ENCODE measurements around the gene FRAS1.
"Not testable (repeated sequence)": the region's sequence is repeated elsewhere in the genome, so short reads cannot be mapped to it uniquely, and the experiment has no call there.

Gene FRAS1

GRCh38 chr4:78218260-78218659 lies 161.1 kb downstream of the FRAS1 start:
- DNase-seq = no peak

DNA sequence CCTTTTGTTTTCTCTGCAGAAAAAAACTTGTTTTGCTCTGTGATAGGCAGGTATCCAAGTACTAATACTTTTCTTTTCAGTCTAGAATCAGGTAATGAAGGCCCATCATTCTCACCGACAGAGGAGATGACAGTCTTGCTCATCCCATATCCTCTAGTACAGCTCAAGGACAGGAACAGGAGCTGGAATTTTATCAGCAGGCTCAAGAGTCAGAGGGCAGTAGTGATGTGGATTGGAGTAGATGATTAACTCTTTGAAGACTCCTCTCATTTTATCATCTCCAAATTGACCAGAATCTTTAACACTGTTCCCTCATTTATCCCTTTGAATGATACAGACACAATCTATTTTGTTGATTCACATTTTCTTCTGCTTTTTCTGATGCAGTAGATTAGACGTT lies 162.7 kb downstream of the FRAS1 start:
- no peak for DNase-seq

GRCh38 chr4:78220283-78220682 lies 163.2 kb downstream of the FRAS1 start:
- DNase-seq = no peak

- no peak for DNase-seq
These were observed 165.6 kb downstream of the FRAS1 start for GRCh38 chr4:78222575-78223186.

DNA sequence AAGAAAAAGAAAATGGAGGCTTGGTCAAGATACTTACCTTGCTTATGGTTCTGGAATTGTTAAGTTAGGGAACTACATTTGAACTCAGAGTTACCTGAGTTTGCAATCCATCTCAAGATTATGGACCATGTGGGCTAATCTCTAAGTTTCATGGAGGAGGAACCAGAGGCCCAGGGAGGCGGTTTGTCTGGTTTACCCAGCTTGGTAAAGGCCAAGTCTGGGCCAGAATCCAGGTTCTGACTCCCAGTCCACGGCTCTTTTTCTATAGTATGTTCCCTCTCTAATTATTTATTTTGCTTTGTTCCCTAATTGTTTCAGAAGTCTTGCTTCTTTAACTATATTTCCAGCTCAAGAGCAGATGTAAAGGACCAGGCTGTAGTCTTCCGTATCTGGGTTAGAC lies 168.1 kb downstream of the FRAS1 start:
- DNase-seq = no peak

DNA sequence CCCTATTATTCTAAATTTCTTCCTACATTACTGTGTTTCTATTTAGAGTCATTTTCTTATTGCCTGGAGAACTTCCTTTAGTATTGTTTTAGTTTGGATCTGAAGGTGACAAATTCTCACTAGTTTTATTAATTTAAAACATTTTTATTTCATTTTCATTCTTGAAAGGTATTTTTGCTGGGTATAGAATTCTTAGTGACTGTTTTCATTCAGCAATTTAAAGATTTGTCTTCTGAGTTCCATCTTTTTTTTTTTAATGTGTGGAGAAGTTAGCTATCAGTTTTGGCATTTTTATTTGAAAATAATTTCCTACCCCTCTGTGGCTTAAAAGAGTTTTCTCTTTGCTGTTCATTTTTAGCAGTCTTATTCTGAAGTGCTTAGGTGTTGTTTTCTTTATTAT lies 169.2 kb downstream of the FRAS1 start:
- DNase-seq = no peak

- DNase-seq = no peak
These were observed 170.4 kb downstream of the FRAS1 start for GRCh38 chr4:78227411-78228057.

DNA sequence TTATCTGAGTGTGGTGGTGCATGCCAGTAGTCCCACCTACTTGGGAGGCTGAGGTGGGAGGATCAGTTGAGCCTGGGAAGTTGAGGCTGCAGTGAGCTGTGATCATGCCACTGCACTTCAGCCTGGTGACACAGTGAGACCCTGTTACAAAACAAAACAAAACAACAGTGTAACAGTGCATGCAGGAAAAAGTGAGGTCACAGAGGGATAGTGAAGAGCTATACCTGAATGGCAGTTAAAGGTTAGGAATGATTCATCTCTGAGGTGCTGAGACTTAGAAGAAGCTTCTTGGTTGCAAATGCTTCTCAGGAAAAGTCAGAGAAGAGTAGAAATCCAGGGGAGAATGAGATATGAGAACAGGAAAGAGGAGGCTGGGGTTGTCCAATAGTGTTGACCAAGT lies 178.7 kb downstream of the FRAS1 start:
- DNase-seq = no peak

- no peak for DNase-seq
These were observed 180.2 kb downstream of the FRAS1 start for GRCh38 chr4:78237360-78237759.

DNA sequence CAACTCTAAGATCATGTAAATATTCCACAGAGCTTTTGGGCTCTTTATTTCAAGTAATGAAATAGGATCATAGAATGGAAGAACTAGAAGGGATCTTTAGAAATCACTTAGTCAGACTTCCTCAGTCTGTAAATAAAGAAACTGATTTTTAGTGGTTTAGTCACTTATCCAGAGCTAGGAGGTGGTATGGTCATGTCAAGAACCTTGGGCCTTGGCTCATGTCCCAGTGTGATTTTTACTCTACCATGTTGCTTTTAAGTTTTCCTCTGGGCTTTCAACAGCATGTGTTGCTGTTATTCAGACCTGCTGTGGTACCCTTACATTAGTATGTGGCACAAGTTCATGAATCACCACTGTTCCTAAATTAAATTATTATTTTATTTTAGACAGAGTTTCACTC lies 184.9 kb downstream of the FRAS1 start:
- no peak for DNase-seq

DNA sequence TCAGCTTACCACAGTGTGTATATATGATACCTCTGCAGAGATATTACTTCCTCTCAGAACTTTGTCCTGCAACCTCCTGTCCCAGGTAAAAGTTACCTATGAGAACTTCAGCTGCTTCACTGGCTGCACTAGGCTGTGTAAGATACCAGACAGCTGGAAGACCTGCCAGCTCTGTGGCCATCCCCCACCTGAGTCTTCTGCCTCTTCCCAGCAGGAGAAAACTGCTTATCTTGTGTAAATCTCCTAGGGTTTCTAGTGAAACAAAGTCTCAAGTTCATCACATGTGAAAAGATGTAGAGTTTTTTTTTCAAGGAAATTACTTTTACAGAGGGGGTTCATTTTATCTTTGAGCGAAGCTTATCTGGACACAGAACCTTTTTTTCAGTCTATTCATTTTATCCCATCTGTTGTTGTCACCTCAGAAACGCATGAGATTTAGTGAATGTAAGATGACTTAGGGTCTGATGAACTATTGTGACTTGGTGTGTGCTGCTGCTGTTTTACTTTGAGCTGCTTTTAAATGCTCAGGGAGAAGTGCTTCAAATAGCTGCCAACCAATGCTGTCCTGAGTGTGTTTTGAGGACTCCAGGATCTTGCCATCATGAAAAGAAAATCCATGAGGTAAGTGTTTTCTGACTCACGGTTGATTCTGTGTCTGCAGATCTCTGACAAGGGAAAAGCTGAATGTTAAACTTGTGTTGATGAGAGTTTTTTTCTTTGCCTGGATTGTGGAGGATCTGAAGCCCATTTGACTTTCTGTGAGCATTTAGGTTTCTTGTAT lies 187.8 kb downstream of the FRAS1 start:
- no peak for DNase-seq

GRCh38 chr4:78247536-78248285 lies 190.6 kb downstream of the FRAS1 start:
- DNase-seq = no peak

- no peak for DNase-seq
These were observed 193.4 kb downstream of the FRAS1 start for GRCh38 chr4:78250500-78250899.

GRCh38 chr4:78252773-78253172 lies 195.7 kb downstream of the FRAS1 start:
- DNase-seq = not testable (repeated sequence)

GRCh38 chr4:78254893-78255292 lies 197.8 kb downstream of the FRAS1 start:
- no peak for DNase-seq

DNA sequence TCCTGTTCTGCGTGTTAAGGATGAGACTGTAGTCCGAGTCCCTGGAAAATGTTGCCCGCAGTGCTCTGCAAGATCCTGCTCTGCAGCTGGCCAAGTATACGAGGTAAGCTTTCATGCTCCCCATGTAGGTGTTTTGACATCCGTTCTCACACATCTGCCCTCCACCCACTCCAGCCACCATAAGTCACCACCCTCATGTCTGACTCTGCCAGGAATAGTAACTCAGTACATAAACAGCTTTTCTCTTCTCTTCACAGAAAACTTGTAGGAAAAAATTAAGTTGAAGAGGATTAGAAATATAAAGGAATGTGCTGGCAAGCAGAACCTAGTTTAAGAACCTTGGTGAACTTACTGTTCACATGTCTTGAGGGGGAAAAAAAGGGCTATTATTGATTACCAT lies 207.9 kb downstream of the FRAS1 start:
- DNase-seq = no peak

GRCh38 chr4:78267790-78268189 lies 210.7 kb downstream of the FRAS1 start:
- DNase-seq = no peak

DNA sequence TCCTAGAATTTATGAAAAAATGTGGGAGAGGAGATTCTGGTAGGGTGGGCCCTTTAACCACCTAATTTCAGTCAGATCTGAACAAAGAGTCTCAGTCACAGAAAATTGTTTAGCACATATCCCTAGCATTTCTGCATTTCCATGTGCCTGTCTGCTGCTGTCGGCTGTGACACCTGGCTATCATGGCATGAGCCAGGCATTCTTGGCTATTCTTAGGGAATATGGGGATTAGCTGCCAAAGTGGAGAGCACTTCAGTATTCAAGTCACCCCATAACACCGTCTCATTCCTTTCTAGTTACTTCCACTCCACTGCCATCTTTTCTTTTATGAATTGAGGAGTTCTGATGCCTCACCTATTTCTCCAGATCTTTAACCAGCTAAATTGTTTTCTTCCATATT lies 211.5 kb downstream of the FRAS1 start:
- DNase-seq = no peak

DNA sequence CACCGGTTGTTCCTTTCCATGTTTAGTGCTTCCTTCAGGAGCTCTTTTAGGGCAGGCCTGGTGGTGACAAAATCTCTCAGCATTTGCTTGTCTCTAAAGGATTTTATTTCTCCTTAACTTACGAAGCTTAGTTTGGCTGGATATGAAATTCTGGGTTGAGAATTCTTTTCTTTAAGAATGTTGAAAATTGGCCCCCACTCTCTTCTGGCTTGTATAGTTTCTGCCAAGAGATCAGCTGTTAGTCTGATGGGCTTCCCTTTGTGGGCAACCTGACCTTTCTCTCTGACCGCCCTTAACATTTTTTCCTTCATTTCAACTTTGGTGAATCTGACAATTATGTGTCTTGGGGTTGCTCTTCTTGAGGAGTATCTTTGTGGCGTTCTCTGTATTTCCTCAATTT lies 218.3 kb downstream of the FRAS1 start:
- not testable (repeated sequence) for DNase-seq

DNA sequence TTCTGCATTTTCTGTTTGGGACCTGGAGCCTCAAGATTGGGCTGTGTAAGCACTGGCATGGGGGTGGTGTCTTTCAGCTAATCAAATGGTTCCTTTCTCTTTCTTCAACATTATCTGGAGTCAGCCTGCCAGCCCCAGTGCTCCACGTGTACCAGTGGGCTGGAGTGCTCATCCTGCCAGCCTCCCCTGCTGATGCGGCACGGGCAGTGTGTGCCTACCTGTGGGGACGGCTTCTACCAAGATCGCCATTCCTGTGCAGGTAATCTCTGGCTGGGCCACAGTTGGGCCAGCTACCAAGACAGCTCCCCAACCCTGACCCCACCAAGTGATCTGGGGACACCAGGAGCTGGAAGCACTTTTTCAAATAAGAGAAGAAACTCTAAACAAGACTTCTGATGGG lies 229.2 kb downstream of the FRAS1 start:
- DNase-seq = no peak

DNA sequence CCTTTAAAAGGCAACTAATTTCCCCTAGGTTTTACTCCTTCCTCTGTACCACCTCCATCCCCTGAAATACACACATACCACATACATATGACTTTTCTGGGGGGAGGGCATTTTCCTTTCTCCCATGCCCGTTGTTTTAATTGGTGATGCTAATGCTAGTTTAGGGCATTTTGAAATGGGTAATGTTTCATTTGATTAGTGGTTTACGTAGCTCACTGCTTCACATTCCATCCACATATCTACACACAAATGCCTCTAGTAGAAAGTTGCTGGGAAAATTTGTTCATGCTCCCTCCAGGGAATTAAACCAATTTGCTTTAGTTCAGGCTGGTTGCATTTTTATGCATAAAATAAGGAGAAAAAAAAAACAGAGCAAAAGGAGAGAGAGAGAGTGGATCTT lies 231.2 kb downstream of the FRAS1 start:
- DNase-seq = no peak

DNA sequence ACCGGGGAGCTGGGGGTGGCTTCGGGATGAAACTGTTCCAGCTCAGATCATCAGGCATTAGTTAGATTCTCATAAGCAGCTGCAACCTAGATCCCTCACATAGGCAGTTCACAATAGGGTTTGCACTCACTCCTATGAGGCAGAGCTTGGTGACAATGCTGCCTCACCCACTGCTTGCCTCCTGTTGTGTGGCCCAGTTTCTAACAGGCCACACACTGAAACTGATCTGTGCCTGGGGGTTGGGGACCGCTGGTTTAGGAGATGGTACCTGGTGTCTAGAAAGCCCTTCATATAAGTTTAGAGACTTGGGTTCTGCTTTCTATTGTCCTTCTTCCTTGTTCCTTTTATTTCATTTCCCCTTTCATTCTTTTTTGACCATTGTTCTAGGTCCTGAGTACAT lies 234.2 kb downstream of the FRAS1 start:
- DNase-seq = no peak

DNA sequence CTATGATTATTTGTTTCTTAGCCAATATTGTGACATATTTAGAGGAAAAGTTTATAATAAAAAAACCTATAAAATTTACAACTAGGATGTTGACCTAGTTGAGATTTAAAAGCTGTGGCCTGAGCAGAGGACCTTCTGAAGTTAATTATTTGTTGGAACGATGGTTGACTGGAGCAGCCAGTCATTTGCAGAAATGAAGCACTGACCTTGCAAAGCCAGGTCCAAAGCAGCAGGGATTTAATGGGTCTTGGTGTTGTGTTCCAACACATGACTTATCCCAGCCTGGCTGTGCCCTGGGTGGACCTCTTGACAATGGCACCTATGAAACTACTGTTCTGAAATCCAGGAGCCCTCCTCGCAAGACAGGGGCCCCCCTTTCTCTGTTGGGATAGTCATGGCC lies 235.2 kb downstream of the FRAS1 start:
- no peak for DNase-seq

- DNase-seq = no peak
These were observed 235.7 kb downstream of the FRAS1 start for GRCh38 chr4:78292856-78293255.

All from CD4-positive, alpha-beta T cell treated with Interferon alpha-2 for 1 hour (primary cell).